ENCODE data around the gene DAZAP1.

Gene DAZAP1

DNA sequence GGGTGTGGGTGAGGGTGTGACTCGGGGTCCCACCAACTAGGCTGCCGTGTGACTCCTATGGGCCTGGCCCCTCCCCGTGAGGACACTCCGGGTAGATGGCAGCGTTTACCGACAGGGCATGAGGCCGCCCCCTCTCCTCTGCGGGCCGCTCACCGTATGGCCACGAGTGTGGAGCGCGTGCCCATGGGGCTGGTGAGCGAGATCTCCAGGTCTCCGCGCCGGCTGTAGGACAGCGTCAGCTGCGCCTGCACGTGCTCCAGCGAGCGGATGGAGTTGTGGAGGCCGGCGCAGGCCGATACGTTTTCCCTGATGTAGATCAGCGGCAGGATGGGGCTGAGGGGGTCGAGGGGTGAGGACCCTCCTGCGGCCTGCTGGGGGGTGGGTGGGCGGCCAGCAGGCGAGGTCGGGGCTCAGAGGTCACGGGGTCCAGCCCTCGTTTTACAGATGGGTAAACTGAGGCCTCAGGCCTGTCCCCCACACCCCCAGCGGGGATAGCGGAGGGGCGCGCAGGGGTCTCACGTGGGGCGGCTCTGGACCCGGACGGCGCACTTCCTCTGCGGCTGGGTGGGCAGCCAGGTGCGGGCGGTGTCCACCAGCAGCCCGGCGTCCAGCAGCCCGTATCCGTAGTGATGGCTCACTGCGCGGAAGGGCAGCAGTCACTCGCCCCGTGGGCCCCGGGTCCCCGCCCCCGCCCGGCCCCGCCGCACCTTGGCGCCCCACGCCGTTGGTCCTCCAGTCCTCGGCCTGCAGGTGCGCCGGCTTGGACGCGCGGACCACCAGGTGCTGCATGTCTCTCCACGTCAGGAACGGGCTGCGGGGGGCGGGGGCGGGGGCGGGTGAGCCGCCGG lies 76.0 kb downstream of the DAZAP1 start:
- H3K36me3 ChIP-seq (ENCODE audit: control insufficient read depth, insufficient read depth, low read length): no peaks in the 10 kb centered on the region
- H3K4me1 ChIP-seq (ENCODE audit: control insufficient read depth, insufficient read depth, low read length, poor library complexity, severe bottlenecking): peaks cover 9% of the 10 kb centered on the region
- H3K27ac ChIP-seq (ENCODE audit: insufficient read depth, low read length, poor library complexity, severe bottlenecking): no peak overlapping the region
- no peak overlapping the region for H3K4me3 ChIP-seq (ENCODE audit: insufficient read depth, low read depth, low read length, poor library complexity, severe bottlenecking)
- no peaks in the 10 kb centered on the region for H3K27me3 ChIP-seq (replicated peaks; ENCODE audit: control insufficient read depth, insufficient read depth, low read length, poor library complexity, severe bottlenecking)
- H3K9me3 ChIP-seq (ENCODE audit: control insufficient read depth, low read length): no peaks in the 10 kb centered on the region
- no peak for DNase-seq

- Histone ChIP-seq H3K36me3 (ENCODE audit: control insufficient read depth, insufficient read depth, low read length) (no peaks in the 10 kb centered on the region), H3K27me3 (replicated peaks; ENCODE audit: control insufficient read depth, insufficient read depth, low read length, poor library complexity, severe bottlenecking) (no peaks in the 10 kb centered on the region), H3K9me3 (ENCODE audit: control insufficient read depth, low read length) (no peaks in the 10 kb centered on the region), H3K27ac (ENCODE audit: insufficient read depth, low read length, poor library complexity, severe bottlenecking) (no peak overlapping the region), H3K4me3 (ENCODE audit: insufficient read depth, low read depth, low read length, poor library complexity, severe bottlenecking) (no peak overlapping the region), H3K4me1 (ENCODE audit: control insufficient read depth, insufficient read depth, low read length, poor library complexity, severe bottlenecking) (peaks cover 7% of the 10 kb centered on the region)
- DNase-seq: no peak
These were observed 76.6 kb downstream of the DAZAP1 start for GRCh38 chr19:1483979-1484428.
